Measurements from ENCODE around the gene UCMA.

GRCh38 chr10:13247246-13247645, 13.1 kb upstream of the UCMA start:
- no peak for TF ChIP-seq CTCF (IDR thresholded peaks at IDR 0.05 in 8 of 11, conservative IDR thresholded peaks at IDR 0.05 in 3 of 11)
- TF ChIP-seq POLR2AphosphoS5 (IDR thresholded peaks at IDR 0.05), result no peak
- no peak for TF ChIP-seq POLR2A (IDR thresholded peaks at IDR 0.05)

All from spleen (tissue), 7 donors.